HG03139 (cell line): Measurements from ENCODE around the gene ARF1.
A peak's percentile ranks its signal among the peaks of the same experiment; 100 is the strongest.

Experiments
- ATAC-seq: cut with Tn5 transposase; IDR thresholded peaks from one replicate; pipeline ENCODE4 v1.9.1; 2021; ENCODE audit not compliant: unreplicated experiment

Gene ARF1

DNA sequence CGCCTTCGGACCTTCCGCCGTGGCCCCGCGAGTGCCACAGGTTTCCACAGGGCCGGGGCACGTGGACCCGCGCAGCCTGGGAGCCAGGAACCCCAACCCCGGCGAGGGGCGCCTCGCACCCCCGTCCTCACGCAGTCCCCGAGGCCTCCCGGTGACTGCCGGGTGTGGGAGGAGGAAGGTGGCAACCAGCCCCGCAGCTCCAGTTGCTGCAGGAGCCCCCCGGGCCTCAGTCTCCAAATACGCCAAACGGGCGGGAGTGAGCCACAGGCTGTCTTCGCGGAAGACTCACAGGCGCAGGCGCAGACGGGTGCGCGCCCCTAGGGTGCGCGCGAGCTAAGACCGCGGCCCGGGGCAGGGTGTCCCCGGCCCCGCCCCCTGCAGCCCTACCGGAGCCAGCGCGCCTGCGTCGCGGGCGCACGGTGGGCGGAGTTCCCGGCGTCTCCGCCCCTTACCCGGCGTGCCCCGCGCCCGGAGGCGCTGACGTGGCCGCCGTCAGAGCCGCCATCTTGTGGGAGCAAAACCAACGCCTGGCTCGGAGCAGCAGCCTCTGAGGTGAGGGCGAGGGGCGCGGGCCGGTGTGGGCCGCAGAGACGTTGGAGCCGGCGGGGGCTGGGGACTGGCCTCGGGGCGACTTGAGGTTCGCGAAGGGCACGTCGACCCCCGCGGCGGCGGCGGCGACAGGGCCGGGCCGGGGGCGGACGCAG is at the start of gene ARF1:
Gene ARF1, plus strand, starts transcription at position 495 of the 704 bp plus-strand sequence. CDS start 14,407 bp downstream, outside the sequence.
- peak; percentile 75 for ATAC-seq

DNA sequence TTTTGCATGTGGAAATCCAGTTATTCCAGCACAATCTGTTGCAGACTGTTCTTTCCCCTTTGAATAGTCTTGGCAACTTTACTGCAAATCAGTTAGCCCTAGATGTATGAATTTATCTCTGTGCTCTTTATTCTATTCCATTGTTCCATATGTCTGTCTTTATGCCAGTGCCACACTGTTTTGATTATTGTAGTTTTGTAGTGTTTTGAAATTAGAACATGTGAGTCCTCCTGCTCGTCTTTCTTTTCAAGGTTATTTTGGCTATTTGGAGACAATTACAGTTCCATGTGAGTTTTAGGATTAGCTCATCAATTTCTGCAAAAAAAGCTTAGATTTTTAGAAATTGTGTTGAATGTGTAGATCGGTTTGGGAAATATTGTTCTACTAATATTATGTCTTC is 49.1 kb upstream of the ARF1 start:
- ATAC-seq = no peak

DNA sequence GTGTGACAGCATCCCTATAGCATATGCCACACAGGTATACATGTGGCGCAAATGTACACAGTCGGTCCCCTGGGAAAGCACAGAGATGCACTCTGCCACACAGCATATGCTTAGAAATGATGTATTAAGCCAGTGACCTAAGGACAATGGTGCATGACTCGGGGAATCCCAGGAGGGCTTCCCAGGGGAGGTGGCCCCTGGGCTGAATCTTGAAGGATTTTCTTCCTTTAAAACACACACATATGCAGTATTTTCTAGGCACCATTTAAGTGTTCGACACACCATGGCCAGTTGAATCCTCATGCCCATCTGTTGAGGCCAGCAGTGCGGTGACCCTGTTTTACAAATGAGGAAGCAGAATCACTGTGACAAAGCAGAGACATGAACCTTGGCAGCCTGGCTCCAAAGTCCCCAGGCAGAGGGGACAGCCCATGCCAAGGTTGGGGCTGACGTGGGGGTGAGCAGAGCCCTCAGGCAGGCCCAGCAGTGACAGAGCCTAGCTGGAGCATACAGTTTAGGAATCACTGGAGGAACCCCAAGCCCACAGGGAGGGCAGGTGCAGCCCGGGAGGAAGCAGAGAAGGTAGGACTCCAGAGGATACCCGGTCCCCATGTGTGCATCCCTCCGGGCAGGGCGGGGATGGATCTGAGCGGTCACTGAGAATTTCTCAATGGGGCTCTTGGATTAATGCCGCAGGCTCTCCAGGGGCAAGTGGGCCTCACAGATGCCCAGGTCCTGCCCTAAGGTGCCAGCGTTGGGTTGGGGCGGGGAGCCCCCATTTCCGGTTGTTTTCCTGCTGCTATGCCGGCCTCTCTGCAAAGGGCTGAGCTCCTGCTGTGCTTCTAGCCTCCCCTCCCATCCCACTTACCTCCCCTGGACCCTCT is 47.3 kb upstream of the ARF1 start:
- no peak for ATAC-seq

DNA sequence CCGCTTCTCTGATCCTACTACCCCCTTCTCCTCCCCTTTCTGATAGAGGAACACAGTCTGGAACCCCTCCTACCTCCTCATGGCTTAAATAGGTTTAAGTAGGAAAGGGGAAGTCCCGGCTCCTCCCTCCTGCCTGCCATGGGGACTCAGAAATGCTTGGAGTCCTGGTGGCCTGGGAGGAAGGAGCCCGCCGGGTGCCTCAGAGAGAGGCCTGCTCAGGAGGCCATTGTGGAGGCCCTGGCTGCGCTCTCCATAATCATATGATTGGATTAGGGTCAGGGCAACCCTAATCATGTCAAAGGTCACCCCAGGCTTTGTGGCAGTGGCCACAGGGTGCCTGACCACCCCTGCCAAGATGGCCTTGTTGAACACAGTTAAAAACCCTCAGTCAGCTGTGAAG is 46.7 kb upstream of the ARF1 start:
- no peak for ATAC-seq

DNA sequence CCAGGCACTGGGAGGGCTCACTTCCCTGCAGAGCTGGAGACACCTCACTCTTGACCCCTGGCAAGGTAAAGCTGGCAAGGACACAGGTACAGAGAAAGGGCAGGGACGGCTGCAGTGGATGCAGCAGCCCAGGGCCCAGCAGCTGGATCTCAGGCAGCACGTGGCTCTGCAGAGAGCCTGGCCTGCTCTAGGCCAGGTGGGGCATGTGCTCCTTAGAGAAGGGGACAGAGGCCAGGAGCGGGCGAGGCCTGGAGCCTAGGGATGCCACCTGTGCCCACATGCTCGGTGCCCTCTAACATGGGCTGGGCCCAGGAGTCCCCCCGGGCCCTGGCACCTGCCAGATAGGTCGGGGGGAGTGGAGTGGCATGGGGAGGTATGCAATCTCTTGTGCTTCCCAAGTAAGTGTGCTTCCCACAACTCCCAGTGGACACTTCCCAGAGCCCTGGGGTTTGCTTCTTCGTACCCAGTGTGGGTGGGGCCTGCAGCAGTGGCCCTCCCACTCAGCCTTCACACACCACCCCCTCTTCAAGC is 45.7 kb upstream of the ARF1 start:
- no peak for ATAC-seq

DNA sequence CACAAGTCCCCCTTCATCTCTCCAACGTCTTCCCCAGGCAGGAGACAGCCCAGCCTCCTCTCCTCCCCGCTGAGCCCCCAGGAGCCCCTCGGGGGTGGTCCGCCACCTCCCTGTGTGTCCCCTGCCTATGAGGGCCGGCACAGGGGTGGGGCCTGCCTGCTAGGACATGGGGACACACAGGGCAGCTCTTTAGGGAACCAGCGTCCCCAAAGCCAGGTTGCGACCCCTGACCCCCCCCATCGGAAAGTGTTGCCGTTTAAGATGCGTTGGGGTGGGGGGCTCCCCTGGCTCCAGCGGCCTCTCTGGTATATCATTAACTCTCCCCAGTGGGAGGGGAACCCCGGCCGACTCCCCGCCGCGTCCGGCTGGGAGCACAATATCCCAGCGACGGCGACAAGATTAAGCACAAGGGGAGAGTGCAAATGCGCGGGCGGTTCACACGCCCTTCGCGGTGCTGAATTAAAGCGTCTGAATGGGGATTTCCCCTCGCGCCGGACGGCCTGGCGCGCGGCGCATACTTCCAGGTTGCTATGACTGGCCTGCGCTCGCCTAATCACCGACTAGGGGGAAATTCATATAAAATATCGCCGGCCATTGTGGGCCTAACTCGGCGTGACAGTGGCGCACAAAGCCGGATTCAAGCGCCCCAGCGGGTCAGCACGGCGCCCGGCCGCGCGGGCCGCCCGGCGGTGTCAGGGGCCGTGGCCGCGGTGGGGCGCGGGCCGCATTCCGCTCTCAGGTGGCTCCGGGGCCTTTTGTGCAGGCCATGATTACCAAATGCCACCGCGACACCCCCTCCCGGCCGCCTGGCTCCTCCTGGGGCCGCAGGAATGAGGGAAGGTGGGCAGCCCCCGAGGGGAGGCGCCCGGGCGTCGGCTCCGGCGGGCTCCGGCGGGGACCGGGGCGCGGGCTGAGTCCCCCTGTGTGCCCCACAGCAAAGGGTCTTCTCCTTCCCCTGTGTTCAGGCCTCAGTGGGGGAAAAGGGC is 44.8 kb upstream of the ARF1 start:
- no peak for ATAC-seq

DNA sequence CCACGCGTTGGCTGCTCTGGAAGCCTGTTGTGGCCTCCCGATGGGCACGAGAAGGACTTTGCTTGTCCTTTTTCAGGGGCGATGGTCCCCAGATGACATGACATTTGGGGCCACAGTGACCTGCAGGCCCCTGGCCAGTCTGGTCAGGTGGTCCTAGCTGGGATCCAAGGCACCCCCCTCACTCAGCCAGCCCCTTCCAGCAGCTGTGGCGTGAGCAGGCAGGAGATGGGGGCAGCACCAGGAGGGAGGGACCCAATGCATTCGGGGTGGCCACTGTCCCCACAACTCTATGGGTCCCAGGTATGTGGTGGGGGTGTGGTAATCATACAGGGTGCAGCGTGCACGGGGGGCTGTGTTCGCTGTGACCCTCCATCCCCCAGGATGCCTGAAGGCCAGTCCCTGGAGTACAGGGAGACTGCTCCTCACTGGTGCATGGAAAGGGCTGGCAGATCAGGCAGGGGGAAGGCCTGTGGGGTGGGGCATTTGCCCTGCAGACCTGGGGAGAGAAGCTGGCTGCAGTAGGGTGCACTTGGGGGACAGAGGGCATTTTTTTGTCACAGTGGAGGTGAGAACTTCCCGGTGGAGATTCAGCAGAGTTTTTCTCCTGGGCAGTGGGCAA is 44.0 kb upstream of the ARF1 start:
- no peak for ATAC-seq

DNA sequence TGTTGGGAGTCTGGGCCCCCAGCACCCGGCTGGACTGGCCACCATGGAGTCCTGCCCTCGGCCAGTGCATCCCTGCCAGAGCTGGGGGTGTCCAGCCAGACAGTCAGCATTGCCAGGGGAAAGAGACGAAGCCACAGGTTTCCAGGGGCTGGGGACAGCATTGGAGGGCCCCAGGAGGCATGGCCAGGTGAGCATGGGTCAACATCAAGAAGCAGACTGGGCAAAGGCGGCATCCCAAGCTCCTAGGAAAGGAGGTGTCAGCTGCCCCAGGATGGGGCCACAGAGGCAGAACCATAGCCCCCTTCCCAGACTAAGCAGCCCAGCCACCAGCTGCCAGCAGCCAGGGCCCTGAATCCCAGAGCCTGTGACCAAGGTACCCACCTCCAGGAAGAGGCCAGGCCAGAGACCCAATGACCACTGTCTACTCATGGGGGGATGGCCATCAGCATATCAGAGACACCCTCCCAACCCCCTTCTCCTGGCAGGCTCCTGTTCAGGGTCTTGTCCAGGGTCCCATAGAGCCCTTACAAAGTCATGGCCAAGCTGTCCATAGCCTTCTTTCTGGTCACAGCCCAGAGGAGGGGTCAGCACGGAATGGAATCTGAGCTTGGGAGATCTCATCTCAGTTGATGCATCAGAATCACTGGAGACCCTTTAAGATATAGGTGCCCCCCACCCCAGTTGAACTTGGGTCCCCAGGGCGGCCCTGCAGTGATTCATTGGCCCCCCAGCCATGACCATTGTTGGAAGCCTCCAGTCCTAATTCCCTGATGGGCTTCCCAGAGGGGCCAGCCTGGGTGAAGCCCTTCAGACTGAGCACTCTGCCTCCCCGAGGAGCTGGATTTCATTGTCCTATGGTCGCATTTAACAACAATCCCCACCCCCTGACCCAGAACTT is 43.3 kb upstream of the ARF1 start:
- no peak for ATAC-seq

DNA sequence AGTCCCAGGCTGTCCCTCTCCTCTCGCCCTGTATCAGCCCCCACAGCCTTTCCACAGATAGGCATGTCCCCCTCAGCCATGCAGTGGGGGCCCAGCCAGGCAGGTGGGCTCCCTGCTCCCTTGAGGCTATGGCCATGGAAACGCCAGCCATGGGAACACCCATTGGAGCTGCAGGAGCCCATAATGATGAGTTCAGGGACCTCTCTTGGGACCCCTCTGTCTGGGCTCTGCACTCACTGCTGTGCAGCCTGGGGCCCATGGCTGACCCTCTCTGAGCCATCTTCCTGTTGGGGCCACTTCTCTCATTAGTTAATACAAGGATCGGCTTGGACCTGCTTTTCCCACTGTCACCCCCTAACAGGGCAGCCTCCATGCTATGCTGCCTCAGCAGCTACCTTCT is 42.5 kb upstream of the ARF1 start:
- ATAC-seq = no peak

DNA sequence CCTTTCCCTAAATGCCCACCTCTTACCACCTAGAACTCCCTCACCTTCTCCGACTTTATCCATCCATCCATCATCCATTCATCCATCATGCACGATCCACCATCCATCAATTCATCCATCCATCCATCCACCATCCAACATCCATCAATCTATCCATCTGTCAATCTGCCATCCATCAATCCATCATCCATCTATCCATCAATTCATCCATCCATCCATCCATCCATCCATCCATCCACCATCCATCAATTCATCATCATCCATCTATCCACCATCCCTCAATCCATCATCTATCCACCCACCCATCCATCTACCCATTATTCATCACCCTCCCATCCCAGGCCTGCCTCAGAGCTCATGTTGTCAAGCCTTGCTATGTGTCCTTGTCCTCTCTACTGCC is 41.2 kb upstream of the ARF1 start:
- no peak for ATAC-seq

DNA sequence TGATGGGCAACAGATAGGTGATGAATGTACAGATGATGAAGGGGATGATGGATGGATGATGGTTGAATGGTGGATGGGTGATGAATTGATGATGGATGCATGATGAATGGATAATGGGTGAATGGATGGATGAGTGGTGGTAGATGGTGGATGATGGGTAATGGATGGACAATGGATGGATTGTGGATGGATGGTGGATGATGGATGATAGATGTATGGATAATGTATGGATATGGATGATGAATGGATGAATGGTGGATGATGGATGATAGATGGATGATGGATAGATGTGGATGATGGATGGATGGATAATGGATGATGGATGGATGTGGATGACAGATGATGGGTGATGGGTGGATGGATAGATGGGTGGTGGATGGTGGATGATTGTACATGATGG is 40.0 kb upstream of the ARF1 start:
- ATAC-seq = no peak

DNA sequence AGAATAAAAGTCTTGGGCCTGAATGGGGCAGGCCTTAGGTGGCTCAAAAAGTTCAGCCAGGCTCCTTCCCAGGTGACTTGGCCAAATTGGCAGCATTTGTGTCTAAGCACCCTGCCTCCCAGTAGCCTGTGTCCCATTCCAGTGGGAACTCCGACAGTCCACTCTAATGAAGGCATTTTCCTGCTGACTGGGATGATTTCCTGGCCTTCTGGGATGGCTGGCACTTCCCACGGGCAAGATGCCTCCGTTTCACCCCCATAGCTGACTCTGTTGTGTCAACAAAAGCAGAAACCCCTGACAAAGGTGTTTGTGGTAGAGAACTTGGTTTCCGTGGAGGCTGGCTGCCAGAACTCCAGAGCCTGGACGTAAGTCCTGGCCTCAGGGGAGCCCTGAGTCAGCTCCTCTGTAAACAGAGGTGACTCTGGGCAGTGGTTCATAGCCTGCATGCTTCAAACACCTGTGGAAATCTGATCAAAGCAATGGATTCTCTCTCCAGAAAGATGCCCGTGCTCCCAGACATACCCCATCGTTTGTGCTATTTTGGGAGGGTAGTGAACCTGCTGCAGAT is 39.1 kb upstream of the ARF1 start:
- ATAC-seq = no peak

DNA sequence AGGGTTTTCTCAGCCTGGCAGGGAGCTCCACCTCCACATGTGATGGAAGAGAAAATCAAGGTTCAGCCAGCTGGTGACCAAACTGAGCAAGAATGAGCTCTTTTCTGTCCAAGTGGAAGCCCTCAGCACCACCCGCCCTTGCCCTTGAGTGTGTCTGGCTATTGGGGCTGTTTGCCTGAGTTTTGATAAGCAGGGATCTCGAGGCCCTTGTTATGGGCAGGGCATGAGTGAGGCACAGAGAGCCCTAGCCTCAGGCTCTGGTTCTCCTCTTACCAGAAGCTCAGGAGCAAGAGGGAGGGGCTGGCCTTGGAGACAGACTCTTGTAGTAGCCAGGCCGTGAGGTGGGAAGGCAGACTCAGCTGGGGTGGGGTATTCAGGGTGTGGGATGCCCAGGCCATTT is 37.5 kb upstream of the ARF1 start:
- ATAC-seq = no peak

DNA sequence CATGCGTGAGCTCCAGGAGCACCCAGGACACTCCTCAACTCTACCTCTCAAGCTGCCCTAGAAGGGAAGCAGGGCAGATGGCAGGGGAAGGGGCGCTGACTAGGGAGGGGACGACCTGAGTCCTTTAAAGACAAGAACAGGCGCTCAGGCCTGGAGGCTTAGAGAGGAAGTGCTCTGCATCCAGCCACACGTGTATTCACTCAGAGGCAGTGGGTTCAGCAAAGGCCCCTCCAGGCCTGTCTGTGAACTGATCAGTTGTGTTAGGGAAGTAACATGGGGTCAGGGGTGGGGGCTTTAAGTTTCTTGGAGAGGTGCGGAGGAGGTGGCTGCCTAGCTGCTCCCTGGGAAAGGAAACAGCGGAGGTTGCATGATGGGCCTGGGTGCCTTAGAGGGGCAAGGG is 37.1 kb upstream of the ARF1 start:
- ATAC-seq = no peak

DNA sequence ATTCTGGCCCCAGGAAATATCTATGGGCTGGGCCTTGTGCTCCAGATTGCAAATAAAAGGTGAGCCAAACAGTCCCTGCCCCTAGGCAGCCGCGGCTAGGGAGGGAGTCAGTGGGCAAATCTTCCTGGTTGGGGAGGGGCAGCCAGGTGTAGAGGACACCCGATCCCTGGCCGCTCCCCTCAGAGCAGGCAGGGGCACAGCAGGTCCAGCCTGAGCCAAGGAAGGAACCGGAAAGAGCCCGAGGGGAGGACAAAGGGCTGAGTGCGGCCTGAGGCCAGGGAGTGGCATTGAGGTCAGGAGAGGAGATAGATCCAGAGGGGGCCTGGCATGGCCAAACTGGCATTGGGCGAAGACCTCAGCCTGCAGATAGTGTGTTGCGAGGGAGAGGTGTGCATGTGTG is 36.6 kb upstream of the ARF1 start:
- ATAC-seq = no peak

DNA sequence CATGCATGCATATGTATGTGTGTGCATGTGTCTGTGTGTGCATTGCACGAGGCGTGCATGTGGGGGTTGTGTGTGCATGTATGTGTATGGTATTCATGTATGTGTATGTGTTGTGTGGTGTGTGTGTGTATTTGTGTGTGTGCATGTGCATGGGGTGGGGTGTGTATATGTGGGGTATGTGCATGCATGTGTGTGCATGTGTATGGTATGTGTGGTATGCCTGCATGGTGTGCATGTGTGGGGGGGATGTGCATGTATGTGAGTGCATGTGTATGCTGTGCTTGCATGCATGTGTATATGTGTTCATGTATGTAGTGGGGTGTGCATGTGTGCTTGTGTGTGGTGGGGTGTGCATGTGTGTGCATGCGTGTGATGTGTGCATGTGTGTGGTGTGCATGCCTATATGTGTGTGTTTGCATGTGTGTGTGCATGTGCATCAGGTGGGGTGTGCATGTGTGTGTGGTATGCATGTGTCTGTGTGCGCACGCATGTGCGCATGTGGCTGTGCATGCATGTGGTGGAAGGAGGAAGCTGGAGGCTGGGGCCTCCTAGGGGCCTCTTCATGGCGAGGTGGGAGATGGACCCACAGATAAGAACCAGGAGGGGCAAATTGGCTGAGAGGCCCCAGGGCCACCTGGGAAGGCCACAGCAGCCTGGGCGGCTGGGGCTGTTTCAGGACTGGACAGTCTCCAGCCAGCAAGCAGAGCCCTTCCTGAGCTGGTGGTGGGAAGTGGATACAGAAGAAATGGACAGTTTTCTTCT is 35.9 kb upstream of the ARF1 start:
- ATAC-seq = no peak

DNA sequence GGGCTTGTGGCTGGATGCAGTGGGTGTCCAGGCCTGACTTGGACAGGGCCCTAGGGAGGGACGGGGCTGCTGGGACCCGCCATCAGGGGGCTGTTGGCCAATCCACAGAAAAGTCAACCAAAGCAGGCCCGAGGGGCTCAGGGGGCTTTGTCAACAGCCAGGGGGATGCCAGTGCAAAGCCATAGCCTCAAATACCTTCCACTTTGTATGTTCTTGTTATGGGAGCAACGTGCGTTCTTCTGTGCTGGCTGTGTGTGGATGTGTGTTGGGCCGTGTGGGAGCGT is 35.4 kb upstream of the ARF1 start:
- ATAC-seq = no peak

DNA sequence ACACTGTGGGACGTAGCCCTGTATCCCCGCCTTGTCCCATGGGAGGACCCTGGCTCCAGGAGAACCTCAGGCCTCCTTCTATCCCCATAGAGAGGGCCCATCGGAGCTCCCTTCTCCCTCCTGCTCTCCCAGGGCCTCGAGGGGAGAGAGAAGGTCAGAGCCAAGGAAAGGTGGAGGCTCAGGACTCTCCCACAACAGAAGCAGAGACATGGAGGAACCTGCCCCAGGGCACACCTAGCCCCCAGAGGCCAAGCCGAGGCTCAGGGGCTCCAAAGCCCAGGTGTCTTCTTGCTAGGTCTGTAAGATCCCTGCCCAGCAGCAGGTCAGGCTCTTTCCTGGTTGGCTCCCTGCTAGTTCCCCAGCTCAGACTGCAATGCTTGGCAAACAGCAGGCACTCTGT is 34.4 kb upstream of the ARF1 start:
- no peak for ATAC-seq
